HFFc6 (cell line): ENCODE data around the gene OR11H6. TPM values are rescaled to one million over a fixed set of nuclear protein-coding genes. Genes with fewer than 3 reads are reported as not detected.
"Not testable (repeated sequence)": the region's sequence is repeated elsewhere in the genome, so short reads cannot be mapped to it uniquely, and the experiment has no call there.

Experiments used
- DNase-seq: peaks from one replicate; pipeline ENCODE4 v3.0.0-alpha.2; 2018
- H3K27ac Mint-ChIP-seq: 2 replicates; pipeline ENCODE4 v1.8.0; 2020; ENCODE audit warnings: mild to moderate bottlenecking, mixed read lengths
- H3K27me3 Mint-ChIP-seq: 2 replicates; pipeline ENCODE4 v1.8.0; 2021; ENCODE audit warnings: mild to moderate bottlenecking, moderate library complexity, mixed read lengths; ENCODE audit not compliant: insufficient read depth
- H3K36me3 Mint-ChIP-seq: 2 replicates; pipeline ENCODE4 v1.8.0; 2021; ENCODE audit warnings: low read depth, mixed read lengths
- H3K4me1 Mint-ChIP-seq: 2 replicates; pipeline ENCODE4 v1.8.0; 2020; ENCODE audit warnings: low read depth, mixed read lengths
- H3K4me3 Mint-ChIP-seq: 2 replicates; pipeline ENCODE4 v1.8.0; 2020; ENCODE audit warnings: mild to moderate bottlenecking, moderate library complexity, mixed read lengths
- H3K9me3 Mint-ChIP-seq: 2 replicates; pipeline ENCODE4 v1.8.0; 2020; ENCODE audit warnings: mild to moderate bottlenecking, mixed read lengths
- total RNA-seq, 6 experiments: library from RNA; stranded (reverse); fragmentation: NEBNext Ultra II Directional; extraction: Animal tissue kit (Norgen Biotek cat#: 25700); gene quantifications; 2 replicates in 1 of 6; 3 replicates in 5 of 6; pipeline ENCODE4 v1.2.3, GENCODE V29; 2021
- TF ChIP-seq, protein P1 (sequence below): fragments of 200-600 bp; sonication (generic); IDR thresholded peaks from 2 replicates; pipeline ENCODE4 v1.5.0; 2021; ENCODE audit warnings: antibody characterized with exemption, mild to moderate bottlenecking

The OR11H6 gene
- total RNA-seq, 6 experiments from 2014 or later, result not detected

DNA sequence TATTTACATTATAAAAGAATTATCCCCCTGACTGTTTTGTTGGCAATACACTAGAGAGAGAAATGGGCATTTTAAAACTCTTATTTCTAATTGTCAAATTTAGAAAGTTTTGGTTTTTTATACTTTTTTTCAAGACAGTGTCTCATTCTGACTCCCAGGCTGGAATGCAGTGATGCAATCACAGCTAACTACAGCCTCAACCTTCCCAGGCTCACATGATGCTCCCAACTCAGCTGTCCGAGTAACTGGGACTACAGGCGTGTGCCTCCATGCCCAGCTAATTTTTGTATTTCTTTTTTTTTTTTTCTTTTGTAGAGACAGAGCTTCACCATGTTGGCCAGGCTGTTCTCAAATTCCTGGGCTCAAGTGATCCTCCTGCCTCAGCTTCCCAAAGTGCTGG lies 8.3 kb upstream of the OR11H6 start:
- Mint-ChIP-seq H3K36me3 (peaks cover 5% of the 10 kb centered on the region; the same call in 1 of the 2 replicates), H3K27me3 (peaks cover 3% of the 10 kb centered on the region), H3K27ac (no peak overlapping the region), H3K9me3 (peaks cover 5% of the 10 kb centered on the region), H3K4me1 (no peaks in the 10 kb centered on the region), H3K4me3 (no peak overlapping the region)
- DNase-seq, result no peak
- TF ChIP-seq, protein P1, sequence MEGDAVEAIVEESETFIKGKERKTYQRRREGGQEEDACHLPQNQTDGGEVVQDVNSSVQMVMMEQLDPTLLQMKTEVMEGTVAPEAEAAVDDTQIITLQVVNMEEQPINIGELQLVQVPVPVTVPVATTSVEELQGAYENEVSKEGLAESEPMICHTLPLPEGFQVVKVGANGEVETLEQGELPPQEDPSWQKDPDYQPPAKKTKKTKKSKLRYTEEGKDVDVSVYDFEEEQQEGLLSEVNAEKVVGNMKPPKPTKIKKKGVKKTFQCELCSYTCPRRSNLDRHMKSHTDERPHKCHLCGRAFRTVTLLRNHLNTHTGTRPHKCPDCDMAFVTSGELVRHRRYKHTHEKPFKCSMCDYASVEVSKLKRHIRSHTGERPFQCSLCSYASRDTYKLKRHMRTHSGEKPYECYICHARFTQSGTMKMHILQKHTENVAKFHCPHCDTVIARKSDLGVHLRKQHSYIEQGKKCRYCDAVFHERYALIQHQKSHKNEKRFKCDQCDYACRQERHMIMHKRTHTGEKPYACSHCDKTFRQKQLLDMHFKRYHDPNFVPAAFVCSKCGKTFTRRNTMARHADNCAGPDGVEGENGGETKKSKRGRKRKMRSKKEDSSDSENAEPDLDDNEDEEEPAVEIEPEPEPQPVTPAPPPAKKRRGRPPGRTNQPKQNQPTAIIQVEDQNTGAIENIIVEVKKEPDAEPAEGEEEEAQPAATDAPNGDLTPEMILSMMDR, result no peak

DNA sequence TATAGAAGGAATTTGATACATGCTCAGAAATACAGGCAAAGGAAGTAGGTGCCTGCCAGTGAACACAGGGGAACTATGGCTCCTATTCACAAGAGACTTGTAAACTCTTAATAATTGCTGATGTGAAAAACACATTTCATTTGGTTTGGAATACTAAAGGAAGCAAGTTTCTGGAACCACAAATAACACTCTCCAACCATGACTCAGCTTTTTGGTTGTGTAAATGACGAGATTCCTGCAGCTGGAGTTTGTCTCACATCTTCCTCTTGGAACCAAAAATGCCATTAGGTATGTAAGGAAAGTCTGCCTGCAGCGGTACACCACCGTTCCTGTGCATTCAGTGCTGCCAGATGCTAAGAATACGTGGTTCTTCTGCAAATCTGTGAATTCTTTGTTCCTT lies 4.5 kb upstream of the OR11H6 start:
- H3K4me3 Mint-ChIP-seq, result no peak overlapping the region
- H3K4me1 Mint-ChIP-seq, result no peaks in the 10 kb centered on the region
- H3K9me3 Mint-ChIP-seq, result no peaks in the 10 kb centered on the region; the same call in 1 of the 2 replicates
- H3K27me3 Mint-ChIP-seq, result peaks cover 3% of the 10 kb centered on the region
- TF ChIP-seq, protein P1, result no peak
- no peak overlapping the region for H3K27ac Mint-ChIP-seq
- no peaks in the 10 kb centered on the region for H3K36me3 Mint-ChIP-seq
- no peak for DNase-seq

DNA sequence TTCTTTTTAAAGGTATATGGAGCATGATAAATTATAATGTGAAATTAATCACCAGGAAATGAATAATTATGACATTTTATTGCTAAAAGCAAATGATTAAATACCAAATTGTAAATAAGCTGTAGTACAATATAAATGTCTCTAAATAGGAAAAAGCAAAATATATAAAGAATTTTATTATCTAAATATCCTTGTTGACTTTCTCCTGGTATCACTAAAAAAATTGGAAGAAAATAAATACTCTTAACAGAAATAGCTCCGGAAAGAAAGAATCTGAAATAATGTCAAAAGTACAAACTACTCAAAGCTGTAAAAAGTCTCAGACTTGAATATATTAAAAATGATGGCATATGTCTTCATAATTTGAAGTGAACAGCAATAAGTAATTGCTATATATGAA lies 5.2 kb downstream of the OR11H6 start, which contains the start of gene OR11H7:
TSS of gene OR11H7 (plus strand) at position 301 of the 400 bp plus-strand sequence.
- DNase-seq, result no peak
- H3K4me1 Mint-ChIP-seq, result no peaks in the 10 kb centered on the region
- H3K9me3 Mint-ChIP-seq, result peaks cover 29% of the 10 kb centered on the region
- H3K36me3 Mint-ChIP-seq, result no peaks in the 10 kb centered on the region
- no peak within 1 kb of the TSS for H3K27ac Mint-ChIP-seq
- TF ChIP-seq, protein P1, result no peak
- no peak within 1 kb of the TSS for H3K4me3 Mint-ChIP-seq
- no peaks in the 10 kb centered on the region; the same call in 1 of the 2 replicates for H3K27me3 Mint-ChIP-seq

DNA sequence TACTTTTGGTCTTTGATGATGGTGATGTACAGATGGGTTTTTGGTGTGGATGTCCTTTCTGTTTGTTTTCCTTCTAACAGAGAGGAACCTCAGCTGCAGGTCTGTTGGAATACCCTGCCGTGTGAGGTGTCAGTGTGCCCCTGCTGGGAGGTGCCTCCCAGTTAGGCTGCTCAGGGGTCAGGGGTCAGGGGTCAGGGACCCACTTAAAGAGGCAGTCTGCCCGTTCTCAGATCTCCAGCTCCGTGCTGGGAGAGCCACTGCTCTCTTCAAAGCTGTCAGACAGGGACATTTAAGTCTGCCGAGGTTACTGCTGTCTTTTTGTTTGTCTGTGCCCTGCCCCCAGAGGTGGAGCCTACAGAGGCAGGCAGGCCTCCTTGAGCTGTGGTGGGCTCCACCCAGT lies 11.9 kb downstream of the OR11H6 start:
- H3K27me3 Mint-ChIP-seq, H3K4me3 Mint-ChIP-seq, H3K9me3 Mint-ChIP-seq, DNase-seq, H3K4me1 Mint-ChIP-seq, H3K27ac Mint-ChIP-seq, H3K36me3 Mint-ChIP-seq: not testable (repeated sequence)

DNA sequence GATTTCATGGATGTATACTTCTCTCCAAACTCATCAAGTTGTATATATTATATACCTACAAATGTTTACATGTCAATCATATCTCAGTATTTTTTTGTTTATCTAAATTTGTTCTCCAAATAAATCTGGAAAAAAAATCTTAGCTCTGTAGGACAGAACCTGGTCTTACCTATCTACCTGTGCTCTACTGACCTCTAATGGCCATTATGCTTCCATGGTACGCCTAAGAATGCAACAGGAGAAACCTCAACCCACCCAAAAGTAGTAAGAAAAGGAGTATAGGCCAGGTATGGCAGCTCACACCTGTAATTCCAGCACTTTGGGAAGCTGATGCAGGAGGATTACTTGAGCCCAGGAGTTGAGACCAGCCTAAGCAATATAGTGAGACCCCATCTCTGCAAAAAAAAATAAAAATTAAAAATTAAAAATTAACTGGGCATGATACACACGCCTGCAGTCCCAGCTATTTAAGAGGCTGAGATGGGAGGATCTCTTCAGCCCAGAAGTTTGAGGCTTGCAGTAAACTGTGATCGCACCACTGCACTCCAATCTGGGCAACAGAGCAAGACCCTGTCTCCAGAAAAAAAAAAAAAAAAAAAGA lies 24.2 kb downstream of the OR11H6 start:
- no peak for DNase-seq
- no peaks in the 10 kb centered on the region; the same call in none of the 2 replicates for H3K27me3 Mint-ChIP-seq
- no peaks in the 10 kb centered on the region for H3K9me3 Mint-ChIP-seq
- no peak overlapping the region for H3K27ac Mint-ChIP-seq
- no peaks in the 10 kb centered on the region for H3K36me3 Mint-ChIP-seq
- TF ChIP-seq, protein P1, result no peak; the same call in 1 of the 2 replicates
- H3K4me1 Mint-ChIP-seq, result no peaks in the 10 kb centered on the region
- H3K4me3 Mint-ChIP-seq, result no peak overlapping the region

DNA sequence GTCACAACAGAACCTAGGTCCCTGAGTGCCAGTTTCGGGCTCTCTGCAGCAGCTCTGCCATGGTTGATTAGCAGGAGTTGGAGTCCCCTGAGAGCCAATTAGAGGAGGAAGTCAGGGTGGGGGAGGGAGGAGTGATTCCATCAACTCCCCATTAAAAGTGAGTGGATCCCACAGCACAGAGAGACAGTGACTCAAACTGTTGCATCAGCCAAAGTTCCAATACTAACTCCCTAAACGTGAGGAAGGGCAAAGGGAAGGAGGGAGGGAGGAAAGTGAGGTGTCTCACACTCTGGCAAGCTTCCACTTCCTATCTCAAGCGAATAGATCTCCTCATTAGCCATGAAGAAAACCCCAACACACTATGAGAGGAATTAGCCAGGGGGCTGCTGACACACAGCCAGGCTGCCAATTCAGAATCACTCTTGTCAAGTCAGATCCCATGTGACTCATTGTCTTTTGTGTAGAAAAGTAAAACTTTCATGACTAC lies 39.2 kb downstream of the OR11H6 start:
- H3K4me3 Mint-ChIP-seq, result peak overlapping the region; percentile 42
- TF ChIP-seq, protein P1, result no peak
- peaks cover 32% of the 10 kb centered on the region for H3K4me1 Mint-ChIP-seq
- H3K27me3 Mint-ChIP-seq, result no peaks in the 10 kb centered on the region; the same call in 1 of the 2 replicates
- DNase-seq, result peak; percentile 66
- no peaks in the 10 kb centered on the region for H3K9me3 Mint-ChIP-seq
- peak overlapping the region; percentile 74 for H3K27ac Mint-ChIP-seq
- H3K36me3 Mint-ChIP-seq, result no peaks in the 10 kb centered on the region

DNA sequence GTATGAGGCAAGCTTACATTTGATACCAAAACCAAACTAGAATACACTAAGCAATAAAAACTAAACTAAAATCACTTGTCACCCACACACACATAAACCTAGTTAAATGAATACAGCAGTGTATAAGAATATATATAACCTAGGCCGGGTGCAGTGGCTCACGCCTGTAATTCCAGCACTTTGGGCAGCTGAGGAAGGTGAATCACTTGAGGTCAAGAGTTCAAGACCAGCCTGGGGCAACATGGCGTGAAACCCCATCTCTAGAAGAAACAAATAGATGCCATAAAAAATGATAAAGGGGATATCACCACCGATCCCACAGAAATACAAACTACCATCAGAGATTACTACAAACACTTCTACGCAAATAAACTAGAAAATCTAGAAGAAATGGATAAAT lies 40.9 kb downstream of the OR11H6 start:
- H3K4me3 Mint-ChIP-seq, DNase-seq, H3K9me3 Mint-ChIP-seq: not testable (repeated sequence)

More for the DNA sequence above, 40.9 kb downstream of the OR11H6 start:
- H3K27me3 Mint-ChIP-seq, H3K27ac Mint-ChIP-seq, H3K36me3 Mint-ChIP-seq: not testable (repeated sequence)
- H3K4me1 Mint-ChIP-seq, result peaks cover 32% of the 10 kb centered on the region
